ENCODE data around the gene TSLP.
A peak's percentile ranks its signal among the peaks of the same experiment; 100 is the strongest.

The TSLP gene

GRCh38 chr5:111071413-111071812, at the start of gene TSLP:
TSLP (plus strand) TSS chr5:111071713; CDS start chr5:111071891, 178 bp downstream.
- no peak for DNase-seq (ENCODE audit: low read depth, low spot score)

DNA sequence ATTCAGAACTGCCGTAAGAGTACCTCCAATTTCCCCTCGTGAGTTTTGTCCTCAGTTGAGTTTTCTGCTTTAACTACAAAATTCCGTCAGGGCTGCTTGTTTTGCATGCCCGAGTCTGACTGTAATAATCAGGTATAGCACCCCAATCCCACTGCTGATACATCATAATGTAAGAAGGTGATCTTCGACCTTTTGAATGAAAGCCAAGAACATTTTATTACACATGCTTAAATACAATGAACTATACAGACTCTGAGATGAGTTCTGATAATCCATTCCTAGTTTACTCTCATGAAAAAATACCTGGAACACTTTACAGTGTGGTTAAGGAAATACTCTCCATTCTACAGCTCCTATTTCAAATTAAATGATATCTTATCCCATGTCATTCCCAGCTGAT, 49.2 kb upstream of the TSLP start:
- no peak for DNase-seq (ENCODE audit: low read depth, low spot score)

- DNase-seq (ENCODE audit: low read depth, low spot score): no peak
Observed at GRCh38 chr5:111028865-111029264, 42.6 kb upstream of the TSLP start.

- no peak for DNase-seq (ENCODE audit: low read depth, low spot score)
Observed at GRCh38 chr5:111043712-111044506, 27.6 kb upstream of the TSLP start.

GRCh38 chr5:111058064-111058463, 13.4 kb upstream of the TSLP start:
- no peak for DNase-seq (ENCODE audit: low read depth, low spot score)

DNA sequence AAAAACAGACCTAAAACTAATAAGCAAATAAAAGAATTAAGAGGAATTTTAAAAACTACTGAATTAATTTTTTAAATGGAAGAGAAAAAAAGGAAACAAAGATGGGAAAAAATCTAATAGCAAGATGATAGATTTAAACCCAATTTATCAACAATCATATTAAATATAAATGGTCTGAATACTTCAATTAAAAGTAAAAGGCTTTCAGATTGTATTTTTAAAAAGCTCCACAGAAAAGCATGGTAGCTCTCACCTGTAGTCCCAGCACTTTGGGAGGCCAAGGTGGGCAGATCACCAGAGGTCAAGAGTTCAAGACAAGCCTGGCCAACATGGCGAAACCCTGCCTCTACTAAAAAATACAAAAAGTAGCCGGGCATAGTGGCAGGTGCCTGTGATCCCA, 11.3 kb upstream of the TSLP start:
- DNase-seq (ENCODE audit: low read depth, low spot score): no peak

GRCh38 chr5:111061618-111062017, 9.9 kb upstream of the TSLP start:
- no peak for DNase-seq (ENCODE audit: low read depth, low spot score)

- no peak for DNase-seq (ENCODE audit: low read depth, low spot score)
Observed at GRCh38 chr5:111063709-111064322, 7.7 kb upstream of the TSLP start.

- DNase-seq (ENCODE audit: low read depth, low spot score): no peak
Observed at GRCh38 chr5:111066261-111066938, 5.1 kb upstream of the TSLP start.

- DNase-seq (ENCODE audit: low read depth, low spot score): no peak
Observed at GRCh38 chr5:111068213-111068612, 3.3 kb upstream of the TSLP start.

- no peak for DNase-seq (ENCODE audit: low read depth, low spot score)
Observed at GRCh38 chr5:111069839-111070238, 1.7 kb upstream of the TSLP start.

GRCh38 chr5:111070272-111071134, 1.0 kb upstream of the TSLP start:
- no peak for DNase-seq (ENCODE audit: low read depth, low spot score)

- DNase-seq (ENCODE audit: low read depth, low spot score): peak; percentile 27
Observed at GRCh38 chr5:111072949-111073682, 1.6 kb downstream of the TSLP start.

- no peak for DNase-seq (ENCODE audit: low read depth, low spot score)
Observed at GRCh38 chr5:111074244-111074643, 2.7 kb downstream of the TSLP start.

- no peak for DNase-seq (ENCODE audit: low read depth, low spot score)
Observed at GRCh38 chr5:111075520-111075919, 4.0 kb downstream of the TSLP start.

DNA sequence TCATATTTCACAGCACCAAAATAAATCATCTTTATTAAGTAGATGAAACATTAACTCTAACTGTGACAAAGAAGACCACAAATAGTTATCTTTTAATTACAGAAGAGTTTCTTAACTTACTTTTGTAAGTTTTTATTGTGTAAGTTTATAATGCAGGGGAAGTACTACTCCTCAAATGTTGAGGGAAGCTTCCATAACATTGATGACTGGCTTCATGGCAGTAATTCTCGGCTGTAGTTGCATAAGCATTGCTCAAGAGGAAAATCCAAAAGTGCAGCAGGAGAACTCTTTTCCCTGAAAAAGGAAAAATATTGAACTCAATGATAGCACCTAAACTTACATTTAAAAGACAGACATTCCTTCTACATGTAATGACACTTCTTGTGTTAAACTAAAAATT, 4.6 kb downstream of the TSLP start:
- DNase-seq (ENCODE audit: low read depth, low spot score): no peak

- no peak for DNase-seq (ENCODE audit: low read depth, low spot score)
Observed at GRCh38 chr5:111077678-111078077, 6.2 kb downstream of the TSLP start.

- DNase-seq (ENCODE audit: low read depth, low spot score): no peak
Observed at GRCh38 chr5:111079846-111080245, 8.3 kb downstream of the TSLP start.

GRCh38 chr5:111083323-111083722, 11.8 kb downstream of the TSLP start:
- DNase-seq (ENCODE audit: low read depth, low spot score): no peak

GRCh38 chr5:111092062-111092853, 20.7 kb downstream of the TSLP start, which contains the start of gene WDR36:
WDR36 (plus strand) TSS chr5:111092348; CDS start chr5:111092457, 109 bp downstream.
- DNase-seq (ENCODE audit: low read depth, low spot score): peak; percentile 70
